ENCODE data around the gene ZNF813. TPM values are rescaled to one million over a fixed set of nuclear protein-coding genes. Genes with fewer than 3 reads are reported as not detected.
"Not testable (repeated sequence)": the region's sequence is repeated elsewhere in the genome, so short reads cannot be mapped to it uniquely, and the experiment has no call there.

The ZNF813 gene
- total RNA-seq, 2 experiments from 2014 or later: 4.6 to 5.5 TPM

DNA sequence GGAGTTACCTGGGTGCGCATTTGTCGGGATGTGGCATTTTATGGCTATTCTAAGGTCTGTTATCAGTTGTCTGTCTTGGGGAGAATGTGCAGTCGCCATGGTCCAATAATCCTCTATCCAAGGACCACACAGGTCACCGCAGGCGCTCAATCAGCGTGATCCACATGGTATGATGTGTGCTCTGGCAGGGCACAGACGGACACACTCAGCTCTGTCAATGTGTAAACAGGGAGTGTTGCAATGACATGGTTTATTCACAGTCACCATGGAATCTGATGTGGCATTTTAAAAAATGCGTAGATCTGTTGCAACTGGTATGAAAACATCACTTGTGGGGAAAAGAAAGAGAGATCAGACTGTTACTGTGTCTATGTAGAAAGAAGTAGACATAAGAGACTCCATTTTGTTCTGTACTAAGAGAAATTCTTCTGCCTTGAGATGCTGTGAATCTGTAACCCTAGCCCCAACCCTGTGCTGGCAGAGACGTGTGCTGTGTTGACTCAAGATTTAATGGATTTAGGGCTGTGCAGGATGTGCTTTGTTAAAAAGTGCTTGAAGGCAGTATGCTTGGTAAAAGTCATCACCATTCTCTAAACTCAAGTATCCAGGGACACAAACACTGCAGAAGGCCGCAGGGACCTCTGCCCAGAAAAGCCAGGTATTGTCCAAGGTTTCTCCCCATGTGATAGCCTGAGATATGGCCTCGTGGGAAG, 29.9 kb downstream of the ZNF813 start:
- CTCF ChIA-PET; H3K27me3 Mint-ChIP-seq; POLR2A ChIA-PET; DNase-seq; H3K4me3 Mint-ChIP-seq; H3K27ac Mint-ChIP-seq; H3K4me1 Mint-ChIP-seq (ENCODE audit: low read depth); intact Hi-C loops (cut with micrococcal nuclease): not testable (repeated sequence)
- Mint-ChIP-seq H3K36me3 (peaks cover 34% of the 10 kb centered on the region), H3K9me3 (peaks cover 66% of the 10 kb centered on the region)

DNA sequence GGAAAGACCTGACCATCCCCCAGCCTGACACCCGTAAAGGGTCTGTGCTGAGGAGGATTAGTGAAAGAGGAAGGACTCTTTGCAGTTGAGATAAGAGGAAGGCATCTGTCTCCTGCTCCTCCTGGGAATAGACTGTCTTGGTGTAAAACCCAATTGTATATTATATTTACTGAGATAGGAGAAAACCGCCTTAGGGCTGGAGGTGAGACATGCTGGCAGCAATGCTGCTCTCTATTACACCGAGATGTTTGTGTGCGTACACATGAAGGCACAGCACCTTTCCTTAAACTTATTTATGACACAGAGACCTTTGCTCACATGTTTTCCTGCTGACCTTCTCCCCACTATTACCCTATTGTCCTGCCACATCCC, 30.5 kb downstream of the ZNF813 start:
- H3K27me3 Mint-ChIP-seq; H3K27ac Mint-ChIP-seq; POLR2A ChIA-PET; intact Hi-C loops (cut with micrococcal nuclease); H3K4me3 Mint-ChIP-seq; H3K4me1 Mint-ChIP-seq (ENCODE audit: low read depth); DNase-seq; CTCF ChIA-PET: not testable (repeated sequence)
- Mint-ChIP-seq H3K36me3 (peaks cover 31% of the 10 kb centered on the region), H3K9me3 (peaks cover 63% of the 10 kb centered on the region)

DNA sequence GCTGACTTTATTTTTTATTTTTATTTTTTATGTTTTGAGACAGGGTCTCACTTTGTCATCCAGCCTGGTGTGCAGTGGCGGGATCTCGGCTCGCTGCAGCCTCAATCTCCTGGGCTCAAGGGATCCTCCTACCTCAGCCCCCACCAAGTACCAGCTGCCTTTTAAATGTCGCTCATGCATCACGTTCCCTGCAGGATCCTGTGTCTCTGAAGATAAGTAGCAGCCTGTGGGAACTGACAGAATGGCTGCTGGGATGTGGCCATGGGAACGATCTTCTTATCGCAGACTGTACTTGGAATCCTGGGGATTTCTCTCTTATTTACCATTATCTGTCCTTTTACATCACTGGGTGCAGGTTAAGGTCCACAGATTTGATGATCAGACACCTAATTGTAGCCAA, 35.6 kb downstream of the ZNF813 start:
- H3K27ac Mint-ChIP-seq; intact Hi-C loops (cut with micrococcal nuclease); CTCF ChIA-PET; H3K4me3 Mint-ChIP-seq; H3K36me3 Mint-ChIP-seq; POLR2A ChIA-PET; H3K4me1 Mint-ChIP-seq (ENCODE audit: low read depth); DNase-seq: not testable (repeated sequence)
- peaks cover 21% of the 10 kb centered on the region for H3K9me3 Mint-ChIP-seq
- H3K27me3 Mint-ChIP-seq: peaks cover 13% of the 10 kb centered on the region

DNA sequence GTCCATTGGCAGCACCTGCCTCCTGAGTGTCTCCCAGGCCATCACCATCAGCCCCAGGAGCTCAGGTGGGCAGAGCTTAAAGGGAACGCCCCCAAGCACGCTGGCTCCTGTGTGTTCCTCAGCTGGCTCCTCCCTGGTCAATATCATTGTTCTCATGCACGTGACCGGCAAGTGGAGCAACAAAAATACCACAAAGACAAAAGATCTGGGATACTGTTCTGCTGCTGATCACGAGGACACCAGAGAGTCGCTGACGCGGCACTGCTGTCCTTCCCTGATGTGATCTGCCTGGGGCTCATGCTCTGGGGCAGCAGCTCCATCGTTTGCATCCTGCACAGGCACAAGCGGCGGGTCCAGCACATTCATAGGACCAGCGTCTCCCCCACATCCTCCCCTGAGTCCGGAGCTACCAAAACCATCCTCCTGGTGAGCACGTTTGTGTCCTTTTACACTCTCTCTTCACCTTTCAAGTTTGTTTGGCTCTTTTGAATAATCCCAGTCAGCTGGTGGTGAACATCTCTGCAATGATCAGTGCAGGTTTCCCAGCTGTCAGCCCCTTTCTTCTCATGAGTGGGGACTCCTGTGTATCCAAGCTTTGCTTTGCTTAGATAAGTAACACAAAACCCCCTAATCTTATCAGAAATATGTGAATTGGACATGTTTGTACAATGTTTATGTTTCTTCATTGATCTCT, 36.3 kb downstream of the ZNF813 start:
- intact Hi-C loops (cut with micrococcal nuclease); H3K27ac Mint-ChIP-seq; H3K4me1 Mint-ChIP-seq (ENCODE audit: low read depth); H3K4me3 Mint-ChIP-seq; CTCF ChIA-PET; DNase-seq; H3K36me3 Mint-ChIP-seq; POLR2A ChIA-PET: not testable (repeated sequence)
- H3K27me3 Mint-ChIP-seq: peaks cover 13% of the 10 kb centered on the region
- H3K9me3 Mint-ChIP-seq: peaks cover 17% of the 10 kb centered on the region

DNA sequence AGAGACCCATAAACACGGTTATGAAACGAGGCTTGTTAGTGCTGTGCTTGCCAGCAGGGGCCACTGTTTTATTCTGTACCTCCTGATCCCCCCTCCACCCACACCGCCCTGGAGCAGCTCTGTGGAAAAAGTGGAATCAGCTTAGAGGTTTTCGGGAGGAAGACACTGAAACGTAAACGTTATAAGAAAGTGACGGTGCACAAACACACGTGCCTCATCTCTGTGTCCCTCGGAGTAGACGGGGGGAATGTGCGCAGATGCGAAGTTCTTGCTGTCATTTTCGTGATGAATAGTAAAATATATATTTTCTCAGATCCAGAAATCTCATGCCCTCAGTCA, 36.8 kb downstream of the ZNF813 start:
- DNase-seq, CTCF ChIA-PET, POLR2A ChIA-PET: not testable (repeated sequence)

DNA sequence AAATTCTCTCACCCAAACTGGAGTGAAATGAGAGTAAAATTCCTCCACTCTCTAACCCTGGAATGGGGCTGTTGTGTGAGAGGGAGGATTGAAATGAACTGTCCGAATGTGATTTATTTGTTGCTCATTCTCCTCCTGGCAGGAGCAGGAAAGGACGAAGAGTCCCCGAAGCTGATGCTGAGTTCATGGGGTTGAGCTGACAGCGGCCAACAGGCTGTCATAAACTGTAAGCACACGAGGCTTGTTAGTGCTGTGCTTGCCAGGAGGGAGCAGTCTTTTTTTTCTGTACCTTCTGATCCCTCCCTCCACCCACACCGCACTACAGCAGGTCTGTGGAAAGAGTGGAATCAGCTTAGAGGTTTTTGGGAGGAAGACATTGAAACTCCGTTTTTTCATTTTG, 37.4 kb downstream of the ZNF813 start:
- H3K27ac Mint-ChIP-seq: no peak overlapping the region
- H3K4me3 Mint-ChIP-seq: no peak overlapping the region
- no peak for DNase-seq
- peaks cover 13% of the 10 kb centered on the region for H3K9me3 Mint-ChIP-seq
- H3K36me3 Mint-ChIP-seq: peaks cover 6% of the 10 kb centered on the region
- CTCF ChIA-PET: no interaction called here
- H3K4me1 Mint-ChIP-seq (ENCODE audit: low read depth): no peaks in the 10 kb centered on the region
- intact Hi-C loops (cut with micrococcal nuclease): no loop called here
- POLR2A ChIA-PET: no interaction called here
- peaks cover 13% of the 10 kb centered on the region for H3K27me3 Mint-ChIP-seq

More for the DNA sequence above, 36.8 kb downstream of the ZNF813 start:
- intact Hi-C loops (cut with micrococcal nuclease); H3K4me1 Mint-ChIP-seq (ENCODE audit: low read depth); H3K4me3 Mint-ChIP-seq; H3K27ac Mint-ChIP-seq; H3K36me3 Mint-ChIP-seq: not testable (repeated sequence)
- peaks cover 13% of the 10 kb centered on the region for H3K27me3 Mint-ChIP-seq
- peaks cover 13% of the 10 kb centered on the region for H3K9me3 Mint-ChIP-seq

DNA sequence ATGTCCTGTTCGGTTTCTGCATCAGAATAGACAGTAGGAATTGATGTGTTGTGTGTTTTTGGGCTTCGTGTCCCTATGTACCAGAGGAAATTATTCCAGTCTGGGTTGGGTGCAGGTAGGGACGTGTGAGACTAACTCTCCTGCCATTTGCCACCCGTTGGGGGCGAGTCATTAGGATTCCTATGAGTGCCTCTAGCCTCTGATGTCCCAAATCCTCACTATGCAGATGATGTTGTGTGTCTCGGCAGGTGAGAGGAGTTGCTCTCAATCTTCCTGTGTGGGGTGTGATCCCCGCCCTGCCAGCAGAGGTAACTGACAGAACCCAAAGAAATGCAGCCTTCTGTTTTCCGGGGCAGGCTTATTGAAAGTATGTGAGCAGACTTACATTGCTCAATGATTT, 39.2 kb downstream of the ZNF813 start:
- Mint-ChIP-seq H3K4me1 (ENCODE audit: low read depth) (peaks cover under 1% of the 10 kb centered on the region), H3K36me3 (peaks cover 2% of the 10 kb centered on the region), H3K9me3 (peaks cover 3% of the 10 kb centered on the region), H3K27ac (no peak overlapping the region), H3K27me3 (peaks cover 10% of the 10 kb centered on the region), H3K4me3 (no peak overlapping the region)
- POLR2A ChIA-PET: no interaction called here
- intact Hi-C loops (cut with micrococcal nuclease): no loop called here
- CTCF ChIA-PET: interaction anchor here (1.8 kb wide), 1 partner anchor 82 kb away, joined by 5 read pairs; no protein-coding TSS in a partner anchor
- DNase-seq: no peak

DNA sequence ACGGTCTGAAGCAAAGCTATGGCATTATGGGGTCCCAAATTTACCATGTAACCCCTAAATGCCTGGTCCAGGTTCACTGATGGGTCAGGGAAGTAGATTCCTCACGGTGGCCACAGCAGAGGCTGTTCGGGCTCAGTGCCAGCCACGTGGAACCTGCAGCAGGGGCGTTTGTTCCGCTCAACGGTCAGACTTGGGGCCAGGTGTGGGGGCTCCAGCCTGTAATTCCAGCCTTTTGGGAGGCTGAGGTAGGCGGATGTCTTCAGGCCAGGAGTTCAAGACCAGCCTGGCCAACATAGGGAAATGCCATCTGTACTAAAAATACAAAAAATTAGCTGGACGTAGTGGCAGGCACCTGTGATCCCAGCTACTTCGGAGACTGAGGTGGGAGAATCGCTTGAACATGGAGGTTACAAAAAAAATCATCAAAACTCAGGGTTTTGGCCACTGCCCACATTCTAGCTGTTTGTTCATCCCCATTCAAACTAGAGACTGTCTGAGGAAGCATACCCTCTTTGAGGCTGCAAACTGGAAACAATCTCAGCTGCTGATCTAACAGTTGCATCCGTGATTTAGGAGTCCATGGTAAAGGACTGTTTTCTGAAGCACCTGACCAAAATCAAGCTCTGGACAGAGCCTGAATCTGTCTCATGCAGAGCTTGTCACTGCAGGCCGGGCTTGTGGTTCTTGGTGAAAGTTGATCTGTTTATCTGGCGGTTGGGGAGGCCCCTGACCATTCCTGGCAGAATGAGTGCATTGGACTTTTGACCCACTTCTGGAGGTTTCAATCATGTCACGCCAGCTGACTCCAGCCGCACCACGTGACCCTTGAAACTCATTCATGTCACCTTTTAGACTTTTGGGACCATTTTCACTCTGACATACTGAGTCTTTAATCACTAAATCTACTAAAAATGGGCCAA, 40.2 kb downstream of the ZNF813 start:
- ChIA-PET CTCF (interaction anchor here (0.9 to 1.8 kb wide), 2 partner anchors 83 to 312 kb away, joined by 4 to 5 read pairs; no protein-coding TSS in a partner anchor), POLR2A (no interaction called here)
- H3K27ac Mint-ChIP-seq: no peak overlapping the region
- peaks cover 1% of the 10 kb centered on the region for H3K36me3 Mint-ChIP-seq
- intact Hi-C loops (cut with micrococcal nuclease): no loop called here
- no peak for DNase-seq
- peaks cover 4% of the 10 kb centered on the region for H3K4me1 Mint-ChIP-seq (ENCODE audit: low read depth)
- peaks cover under 1% of the 10 kb centered on the region for H3K9me3 Mint-ChIP-seq
- peaks cover 11% of the 10 kb centered on the region for H3K27me3 Mint-ChIP-seq
- H3K4me3 Mint-ChIP-seq: no peak overlapping the region

DNA sequence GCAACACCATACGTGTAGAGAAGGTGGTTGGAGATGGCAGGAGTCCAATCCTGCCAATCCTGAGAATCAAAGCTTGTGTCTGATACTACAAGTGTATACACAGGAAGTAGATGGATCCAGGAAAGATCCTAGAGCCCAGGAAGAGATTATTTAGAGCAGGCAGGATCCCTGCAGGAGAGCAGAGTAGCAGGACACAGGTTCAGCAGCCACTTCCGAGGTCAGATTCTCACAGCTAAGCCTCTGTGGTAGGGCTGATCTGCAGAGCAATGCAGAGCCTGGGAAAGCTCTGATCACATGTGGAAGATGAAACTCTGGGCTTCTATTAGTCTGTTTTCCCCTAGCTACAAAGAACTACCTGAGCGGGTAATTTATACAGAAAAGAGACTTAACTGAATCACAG, 41.9 kb downstream of the ZNF813 start:
- ChIA-PET POLR2A (no interaction called here), CTCF (interaction anchor here (1.1 kb wide), 1 partner anchor 314 kb away, joined by 4 read pairs; no protein-coding TSS in a partner anchor)
- Mint-ChIP-seq H3K4me3 (no peak overlapping the region), H3K27ac (no peak overlapping the region), H3K36me3 (no peaks in the 10 kb centered on the region), H3K4me1 (ENCODE audit: low read depth) (peaks cover 4% of the 10 kb centered on the region), H3K27me3 (peaks cover 10% of the 10 kb centered on the region), H3K9me3 (no peaks in the 10 kb centered on the region)
- intact Hi-C loops (cut with micrococcal nuclease): no loop called here
- DNase-seq: no peak

DNA sequence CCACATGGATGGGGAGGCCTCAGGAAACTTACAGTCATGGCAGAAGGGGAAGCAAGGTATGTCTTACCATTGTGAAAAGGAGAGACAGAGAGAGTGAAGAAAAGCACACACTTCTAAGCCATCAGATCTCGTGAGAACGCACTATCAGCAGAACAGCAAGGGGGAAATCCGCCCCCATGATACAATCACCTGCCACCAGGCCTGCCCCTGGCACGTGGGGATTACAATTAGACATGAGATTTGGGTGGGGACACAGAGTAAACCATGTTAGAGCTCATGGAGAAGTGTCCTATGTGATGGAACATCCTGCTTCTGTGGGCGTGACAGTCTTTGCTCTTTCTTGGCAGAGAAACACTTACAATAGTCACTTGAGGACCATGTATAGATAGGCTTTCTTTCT, 42.3 kb downstream of the ZNF813 start:
- no peaks in the 10 kb centered on the region for H3K36me3 Mint-ChIP-seq
- H3K27ac Mint-ChIP-seq: no peak overlapping the region
- intact Hi-C loops (cut with micrococcal nuclease): loop anchor here (5.0 kb wide), 1 partner anchor 83 kb away; no protein-coding TSS in a partner anchor
- ChIA-PET CTCF (interaction anchor here (1.1 to 1.5 kb wide), 2 partner anchors 84 to 314 kb away, joined by 3 to 4 read pairs; no protein-coding TSS in a partner anchor), POLR2A (no interaction called here)
- no peaks in the 10 kb centered on the region for H3K9me3 Mint-ChIP-seq
- peaks cover 4% of the 10 kb centered on the region for H3K4me1 Mint-ChIP-seq (ENCODE audit: low read depth)
- H3K27me3 Mint-ChIP-seq: peaks cover 9% of the 10 kb centered on the region
- H3K4me3 Mint-ChIP-seq: no peak overlapping the region
- no peak for DNase-seq

DNA sequence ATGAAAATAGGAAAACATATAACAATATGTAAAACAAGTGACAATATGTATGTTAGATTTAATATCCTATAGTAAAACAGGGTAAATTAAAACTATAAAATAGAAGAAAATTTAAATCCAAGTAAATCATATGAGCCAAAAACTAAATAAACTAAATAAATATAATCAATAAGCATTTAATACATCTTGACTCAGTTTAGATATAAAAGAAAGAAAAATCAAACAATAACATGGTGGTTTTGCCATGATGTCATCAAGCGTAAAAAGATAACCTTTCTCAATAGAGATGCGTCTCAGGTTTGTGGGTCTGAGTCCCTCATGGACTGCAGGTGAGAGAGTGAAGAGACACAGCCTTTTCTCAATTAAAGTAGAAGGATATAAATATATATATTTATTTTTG, 43.8 kb downstream of the ZNF813 start:
- no peak for DNase-seq
- no peak overlapping the region for H3K27ac Mint-ChIP-seq
- intact Hi-C loops (cut with micrococcal nuclease): loop anchor here (5.0 kb wide), 1 partner anchor 84 kb away; no protein-coding TSS in a partner anchor
- peaks cover 4% of the 10 kb centered on the region for H3K4me1 Mint-ChIP-seq (ENCODE audit: low read depth)
- no peak overlapping the region for H3K4me3 Mint-ChIP-seq
- H3K36me3 Mint-ChIP-seq: no peaks in the 10 kb centered on the region
- CTCF ChIA-PET: interaction anchor here (1.2 to 1.5 kb wide), 2 partner anchors 80 to 86 kb away, joined by 3 read pairs; no protein-coding TSS in a partner anchor
- peaks cover 2% of the 10 kb centered on the region for H3K9me3 Mint-ChIP-seq
- POLR2A ChIA-PET: no interaction called here
- peaks cover 9% of the 10 kb centered on the region for H3K27me3 Mint-ChIP-seq

DNA sequence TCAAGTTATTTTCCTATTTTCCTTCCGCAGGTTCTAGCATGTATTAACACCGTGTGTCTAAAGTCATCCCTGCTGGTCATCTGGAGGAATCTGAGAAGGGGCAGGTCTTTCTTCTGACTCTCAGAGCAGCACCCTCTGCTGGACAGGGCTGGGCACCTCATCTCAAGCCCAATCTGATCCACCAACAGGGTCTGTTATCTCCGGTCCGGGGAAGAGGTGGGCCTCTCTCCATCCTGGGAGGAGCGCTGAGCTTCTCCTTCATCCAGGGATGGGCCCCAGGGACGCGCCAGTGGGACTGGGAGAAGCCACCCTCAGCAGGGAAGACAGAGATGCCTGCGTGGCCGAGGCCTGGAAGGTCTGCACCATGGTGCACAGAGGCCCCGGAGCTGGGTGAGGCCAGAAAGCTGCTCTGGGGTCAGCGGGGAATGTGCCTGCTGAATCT, 44.4 kb downstream of the ZNF813 start:
- ChIA-PET POLR2A (no interaction called here), CTCF (interaction anchor here (0.8 to 1.2 kb wide), 2 partner anchors 81 to 317 kb away, joined by 3 read pairs; no protein-coding TSS in a partner anchor)
- Mint-ChIP-seq H3K36me3 (no peaks in the 10 kb centered on the region), H3K27ac (peak overlapping the region; percentile 23), H3K4me3 (no peak overlapping the region), H3K4me1 (ENCODE audit: low read depth) (peaks cover 4% of the 10 kb centered on the region), H3K9me3 (peaks cover 4% of the 10 kb centered on the region), H3K27me3 (peaks cover 4% of the 10 kb centered on the region)
- intact Hi-C loops (cut with micrococcal nuclease): loop anchor here (5.0 kb wide), 1 partner anchor 85 kb away; no protein-coding TSS in a partner anchor
- DNase-seq: peak; percentile 67
